GM18526 (cell line): Measurements from ENCODE around the gene SELENOT.
A peak's percentile ranks its signal among the peaks of the same experiment; 100 is the strongest.

Experiments
- POLR2A ChIP-seq: IDR thresholded peaks from 3 replicates; pipeline ENCODE4 v1.6.1; 2011; ENCODE audit not compliant: insufficient read length; ENCODE audit errors: extremely low read depth

The SELENOT gene

DNA sequence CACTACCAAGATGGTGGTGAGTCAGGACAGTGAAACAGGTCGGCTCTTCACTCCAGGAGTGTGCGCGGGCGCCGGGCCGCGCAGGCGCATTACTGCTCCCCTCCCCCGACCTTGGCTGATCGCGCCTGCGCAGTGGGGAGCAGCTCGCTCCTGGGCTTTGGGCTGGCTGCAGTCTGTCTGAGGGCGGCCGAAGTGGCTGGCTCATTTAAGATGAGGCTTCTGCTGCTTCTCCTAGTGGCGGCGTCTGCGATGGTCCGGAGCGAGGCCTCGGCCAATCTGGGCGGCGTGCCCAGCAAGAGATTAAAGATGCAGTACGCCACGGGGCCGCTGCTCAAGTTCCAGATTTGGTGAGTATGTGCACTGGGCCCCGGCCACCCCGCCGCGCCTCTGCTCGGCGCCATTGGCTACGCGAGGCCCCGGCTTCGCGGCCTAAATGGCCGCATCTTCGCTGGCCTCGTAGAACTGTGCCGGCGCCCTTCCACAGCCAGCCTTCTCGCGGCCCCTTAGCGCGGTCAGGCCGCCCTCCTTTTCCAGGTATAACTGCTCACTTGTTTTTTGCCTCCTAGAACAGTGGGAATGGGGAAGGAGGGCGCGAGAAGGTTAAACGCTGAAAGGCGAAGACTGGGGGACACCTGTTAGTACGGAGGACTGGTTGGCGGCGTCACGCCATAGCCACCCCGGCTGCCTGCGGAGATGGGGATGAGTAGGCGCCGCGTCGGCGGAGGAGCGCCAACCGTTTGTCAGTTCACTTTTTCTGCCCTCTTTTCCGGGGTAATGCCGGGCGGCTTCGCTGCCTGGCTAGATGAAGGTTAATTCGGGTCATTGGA lies at the start of gene SELENOT:
Gene SELENOT (plus strand): TSS at position 169 of the 827 bp plus-strand sequence. CDS start 42 bp downstream, at position 211.
- TF ChIP-seq POLR2A: peak; percentile 99

DNA sequence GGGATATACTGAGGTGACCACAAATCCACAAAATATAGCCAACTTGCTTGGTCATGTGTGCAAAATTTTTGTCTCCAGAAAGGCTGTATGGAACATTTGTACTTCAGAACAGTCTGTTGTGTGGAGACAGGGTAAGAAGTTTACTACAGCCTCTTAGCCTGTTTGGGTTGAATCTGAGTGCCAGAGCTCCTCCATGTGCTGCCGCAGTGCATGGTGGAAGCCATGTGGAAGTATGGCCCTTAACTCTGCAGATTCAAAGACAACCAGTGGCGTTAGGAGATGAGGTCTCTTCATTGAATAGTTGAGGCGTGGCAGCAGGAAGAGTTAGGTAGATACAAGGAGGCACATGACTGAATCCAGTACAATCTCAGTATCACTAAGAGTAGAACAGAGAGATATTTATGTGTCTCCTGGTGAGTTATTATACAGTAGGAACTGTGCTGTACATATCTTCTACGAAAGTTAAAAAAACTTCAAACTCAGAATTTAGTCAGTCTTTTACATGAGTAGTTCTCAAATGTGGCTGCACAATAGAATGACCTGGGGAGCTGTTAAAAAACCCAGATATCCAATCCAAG lies 47.2 kb upstream of the SELENOT start:
- no peak for TF ChIP-seq POLR2A

DNA sequence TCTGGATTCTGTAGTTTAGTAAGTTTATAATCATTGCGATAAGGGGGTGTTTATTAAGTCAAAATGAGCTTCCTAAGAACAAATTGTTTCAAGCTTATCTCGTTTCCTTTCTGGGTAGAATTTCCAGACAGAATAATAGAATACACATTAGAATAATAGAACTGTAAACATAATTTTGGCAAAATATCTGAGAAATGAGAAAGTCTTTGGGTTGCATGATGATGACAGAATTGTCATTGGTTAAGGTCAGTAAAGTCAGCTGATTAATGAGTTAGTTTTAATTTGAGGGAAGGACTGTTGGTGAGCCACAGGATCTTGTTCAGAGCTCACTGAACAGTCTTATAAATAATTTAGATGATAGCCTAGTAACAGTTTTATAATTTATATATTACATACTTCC lies 46.3 kb upstream of the SELENOT start:
- TF ChIP-seq POLR2A: no peak

- TF ChIP-seq POLR2A: no peak
Measured at GRCh38 chr3:150557725-150558124, 45.4 kb upstream of the SELENOT start.

DNA sequence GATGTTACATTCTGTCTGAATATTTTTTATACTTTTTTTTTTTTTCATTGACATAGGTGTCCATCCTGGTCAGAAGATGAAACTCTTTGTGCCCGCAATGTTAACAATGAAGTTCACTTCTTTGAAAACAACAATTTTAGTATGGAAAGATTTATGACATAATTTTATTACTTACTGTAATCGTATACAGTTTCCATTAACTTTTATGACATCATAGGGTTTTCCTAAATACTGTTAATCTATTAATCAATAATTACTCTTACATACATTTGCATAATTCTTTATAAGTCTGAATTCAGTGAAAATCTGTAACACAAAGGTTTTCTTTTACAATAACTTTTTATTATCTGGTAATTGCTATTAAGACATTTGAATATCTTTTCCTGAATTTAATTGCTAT lies 38.9 kb upstream of the SELENOT start:
- TF ChIP-seq POLR2A: no peak

DNA sequence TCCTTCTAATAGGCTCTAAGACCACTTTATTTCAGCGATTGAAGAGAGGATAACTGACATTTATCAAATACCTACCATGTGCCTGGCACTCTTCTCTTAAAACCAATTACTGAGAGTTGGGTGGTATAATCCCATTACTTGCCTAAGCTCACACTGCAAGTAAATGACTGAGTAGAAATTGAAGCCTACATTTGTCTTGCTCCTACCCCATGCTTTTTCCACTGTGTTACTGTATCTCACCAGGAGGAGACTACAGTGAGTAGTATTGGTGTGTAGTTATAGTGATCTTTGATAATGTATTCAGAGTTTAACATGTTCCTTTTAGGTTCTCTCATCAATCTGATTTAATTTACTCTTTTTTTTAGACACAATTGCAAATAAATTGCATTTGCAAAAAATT lies 35.8 kb upstream of the SELENOT start:
- no peak for TF ChIP-seq POLR2A

DNA sequence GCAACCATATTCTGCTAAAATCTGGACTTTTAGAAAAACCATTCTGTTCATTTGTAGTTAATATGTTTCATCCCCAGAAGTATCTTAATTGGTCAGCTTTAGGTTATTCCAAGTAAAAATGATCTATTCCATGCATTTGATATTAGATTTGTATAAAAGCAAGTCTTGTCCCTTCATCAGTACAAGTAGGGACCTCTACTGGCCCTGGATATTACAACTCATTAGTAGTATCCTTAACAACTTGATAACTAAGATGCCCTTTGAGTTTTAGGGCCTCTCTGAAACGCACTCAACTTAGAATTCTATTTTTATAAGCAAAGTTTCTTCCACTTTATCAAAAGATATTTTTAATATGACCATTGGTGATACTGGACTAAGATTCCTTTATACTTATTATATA lies 25.3 kb upstream of the SELENOT start:
- TF ChIP-seq POLR2A: no peak

DNA sequence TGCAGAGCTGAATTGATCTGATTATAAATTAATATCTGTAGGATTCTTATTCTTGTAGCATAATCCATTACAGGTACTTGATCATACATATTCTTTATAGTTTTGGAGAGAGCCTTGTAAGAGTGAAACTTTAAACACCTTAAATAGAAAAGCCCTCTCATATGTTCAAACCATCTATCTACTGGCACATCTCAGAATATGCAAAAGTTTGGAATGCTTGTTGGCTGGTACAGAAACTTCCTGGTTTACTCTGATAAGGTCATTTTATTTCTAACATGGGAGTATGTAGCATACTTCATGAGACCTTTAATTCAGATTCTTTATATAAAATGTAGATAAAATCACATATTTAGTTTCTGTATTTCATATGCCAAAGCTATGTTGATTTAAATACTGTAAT lies 21.9 kb upstream of the SELENOT start:
- TF ChIP-seq POLR2A: no peak

- no peak for TF ChIP-seq POLR2A
Measured at GRCh38 chr3:150582620-150583019, 20.5 kb upstream of the SELENOT start.

- TF ChIP-seq POLR2A: no peak
Measured at GRCh38 chr3:150583028-150583427, 20.1 kb upstream of the SELENOT start.

DNA sequence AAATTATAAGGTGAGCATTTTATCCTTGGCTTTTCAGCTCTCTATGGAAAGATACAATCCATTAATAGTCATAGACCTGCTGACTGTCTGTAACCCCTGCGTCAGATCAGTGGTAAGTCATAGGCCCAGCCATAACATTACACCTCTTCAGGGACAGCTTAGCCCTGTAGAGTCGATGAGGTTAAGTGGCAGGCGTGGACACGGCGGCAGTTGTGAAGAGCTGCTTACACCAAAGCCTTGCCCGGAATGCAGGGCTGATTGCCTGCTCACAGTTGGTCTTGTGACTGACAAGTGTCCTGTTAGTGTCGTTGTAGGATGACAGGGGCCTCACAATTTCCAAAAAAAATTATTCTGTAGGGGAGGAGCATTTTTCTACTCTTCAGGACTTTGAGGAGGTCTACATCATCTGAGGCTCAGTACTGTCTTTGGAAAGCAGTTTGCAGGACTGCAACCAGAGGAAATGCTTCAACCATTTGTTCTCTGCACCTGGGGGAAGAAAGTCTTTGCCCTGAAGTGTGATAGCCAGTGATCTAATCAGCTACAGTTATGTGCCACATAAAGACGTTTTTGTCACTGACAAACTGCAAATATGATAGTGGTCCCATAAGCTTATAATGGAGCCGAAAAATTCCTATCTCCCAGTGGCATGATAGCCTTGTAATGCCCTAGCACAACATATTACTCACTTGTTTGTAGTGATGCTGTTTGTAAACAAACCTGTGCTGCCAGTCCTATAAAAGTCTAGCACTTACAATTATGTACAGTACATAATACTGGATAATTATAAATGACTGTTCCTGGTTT lies 14.9 kb upstream of the SELENOT start:
- TF ChIP-seq POLR2A: no peak

GRCh38 chr3:150589759-150590158 lies 13.4 kb upstream of the SELENOT start:
- no peak for TF ChIP-seq POLR2A

DNA sequence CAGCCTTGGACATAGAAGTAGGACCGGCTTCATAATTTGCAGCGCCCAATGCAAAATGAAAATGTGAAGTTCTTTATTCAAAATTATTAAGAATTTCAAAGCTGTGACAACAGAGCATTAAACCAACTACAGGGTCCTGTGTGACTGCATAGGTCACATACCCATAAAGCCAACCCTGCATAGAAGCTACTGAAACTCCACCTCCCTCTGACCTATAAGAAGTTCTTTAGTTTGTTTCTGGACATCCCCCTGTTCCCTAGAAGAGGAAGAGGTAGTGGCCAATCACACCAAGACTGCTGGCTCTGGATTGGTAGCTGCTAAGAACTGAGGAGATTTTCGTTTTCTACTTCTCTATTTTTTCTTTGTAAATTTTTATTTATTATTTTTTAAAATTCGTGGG lies 9.0 kb upstream of the SELENOT start:
- TF ChIP-seq POLR2A: no peak

GRCh38 chr3:150597646-150598045 lies 5.5 kb upstream of the SELENOT start:
- TF ChIP-seq POLR2A: no peak

DNA sequence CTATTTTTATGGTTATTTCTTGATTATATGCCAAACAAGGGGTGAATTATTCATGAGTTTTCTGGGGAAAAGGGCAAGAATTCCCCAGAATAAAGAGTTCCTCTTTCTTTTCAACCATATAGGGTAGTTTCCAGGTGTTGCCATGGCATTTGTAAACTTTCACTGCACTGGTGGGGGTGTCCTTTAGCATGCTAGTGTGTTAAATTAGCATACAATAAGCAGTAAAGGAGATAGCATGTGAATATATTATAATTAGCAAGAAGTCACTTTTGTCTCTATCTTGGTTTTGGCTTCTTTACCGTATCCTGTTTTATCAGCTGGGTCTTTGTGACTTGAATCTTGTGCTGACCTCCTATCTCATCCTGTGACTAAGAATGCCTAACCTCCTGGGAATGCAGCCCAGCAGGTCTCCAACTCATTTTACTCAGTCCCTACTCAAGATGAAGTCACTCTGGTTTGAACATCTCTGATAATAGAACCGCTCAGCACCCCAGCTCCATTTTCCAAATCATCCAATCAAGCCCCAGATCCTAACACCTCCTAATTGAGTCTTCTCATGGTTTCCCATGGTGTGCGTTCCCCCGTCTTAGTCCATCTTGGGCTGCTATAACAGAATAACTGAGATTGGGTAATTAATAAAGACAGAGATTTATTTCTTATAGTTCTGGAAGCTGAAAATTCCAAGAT lies 3.4 kb upstream of the SELENOT start:
- no peak for TF ChIP-seq POLR2A
